ENCODE results near the gene HS6ST1.

GRCh38 chr2:128325611-128326181 is 7.0 kb upstream of the HS6ST1 start:
- no peak for TF ChIP-seq CTCF (IDR thresholded peaks at IDR 0.05)
- no peak for TF ChIP-seq EP300 (IDR thresholded peaks at IDR 0.05)
- no peak for TF ChIP-seq POLR2A (IDR thresholded peaks at IDR 0.05)
